GM12878 (cell line): Measurements from ENCODE around the gene C20orf173. TPM values are rescaled to one million over a fixed set of nuclear protein-coding genes. Genes with fewer than 3 reads are reported as not detected.

Experiments
- ATAC-seq: fragments of 200-7000 bp; cut with Tn5 transposase; 3 replicates; pipeline ENCODE4 v1.9.1; 2020; ENCODE audit warnings: mild to moderate bottlenecking, moderate library complexity
- BruUV-seq: library from RNA; stranded (reverse); fragments of 400-500 nt; replicated peaks from 2 replicates; lab custom pipeline; 2021; lab: Mats Ljungman, UMichigan
- CTCF ChIA-PET: fragments of 300-600 bp; sonication (Branson Sonifier 250); formaldehyde crosslinking; extraction: SDS; loops from one replicate; lab custom pipeline; 2021; ENCODE audit warnings: inconsistent platforms; lab: Yijun Ruan, JAX
- POLR2A ChIA-PET: fragments of 350-600 bp; formaldehyde crosslinking; extraction: SDS; loops from one replicate; lab custom pipeline; 2021; ENCODE audit warnings: inconsistent platforms; lab: Charles Lee
- RAD21 ChIA-PET: fragments of 300-600 bp; sonication (Branson Sonifier 250); formaldehyde crosslinking; loops from one replicate; lab custom pipeline; 2023; ENCODE audit warnings: antibody characterized with exemption; ENCODE audit not compliant: unreplicated experiment; lab: Charles Lee
- SMC1A ChIA-PET: fragments of 300-600 bp; sonication (Branson Sonifier 250); formaldehyde crosslinking; loops from one replicate; lab custom pipeline; 2023; ENCODE audit not compliant: unreplicated experiment, uncharacterized antibody; lab: Charles Lee
- DNase-seq: peaks from one replicate; pipeline ENCODE4 v3.0.0-alpha.2; 2011; ENCODE audit warnings: low read depth, low spot score
- FAIRE-seq: peaks from 3 replicates; lab custom pipeline; 2011; peaks lifted over from hg19 to GRCh38; lab: Jason Lieb, UNC
- H2AFZ ChIP-seq: 2 replicates; pipeline ENCODE4 v1.6.0; 2011; ENCODE audit warnings: low read depth, low read length, control low read depth; ENCODE audit not compliant: control insufficient read depth
- H3K27ac ChIP-seq: 2 replicates; pipeline ENCODE4 v1.5.1; 2011; ENCODE audit warnings: control low read depth; ENCODE audit not compliant: control insufficient read depth, insufficient read depth
- H3K27me3 ChIP-seq, 2 experiments: replicated peaks in 1 of 2; 2 replicates each; pipeline versions ENCODE4 v1.6.0 to v1.6.1; 2011; ENCODE audit warnings: low read length in 1 of 2; ENCODE audit not compliant: control insufficient read depth in 2 of 2, insufficient read depth in 2 of 2
- H3K36me3 ChIP-seq, 2 experiments: 2 replicates each; pipeline ENCODE4 v1.5.1; 2011; ENCODE audit warnings: low read length in 1 of 2; ENCODE audit not compliant: control insufficient read depth in 2 of 2, insufficient read depth in 2 of 2
- H3K4me1 ChIP-seq: 2 replicates; pipeline ENCODE4 v1.6.1; 2011; ENCODE audit warnings: mild to moderate bottlenecking, low read length, moderate library complexity, mixed read lengths; ENCODE audit not compliant: control insufficient read depth, insufficient read depth
- H3K4me2 ChIP-seq: 2 replicates; pipeline ENCODE4 v1.6.0; 2011; ENCODE audit warnings: control low read depth; ENCODE audit not compliant: control insufficient read depth, insufficient read depth
- H3K4me3 ChIP-seq: fragments of 200-600 bp; sonication (generic); 2 replicates; pipeline ENCODE4 v1.5.1; 2016
- H3K79me2 ChIP-seq: 2 replicates; pipeline ENCODE4 v1.6.0; 2011; ENCODE audit warnings: low read length; ENCODE audit not compliant: control insufficient read depth, insufficient read depth
- H3K9ac ChIP-seq: 2 replicates; pipeline ENCODE4 v1.8.0; 2011; ENCODE audit warnings: low read length, control low read depth, mixed read lengths; ENCODE audit not compliant: control insufficient read depth, insufficient read depth
- H3K9me3 ChIP-seq: replicated peaks from 3 replicates; pipeline ENCODE4 v1.5.1; 2011; ENCODE audit warnings: mild to moderate bottlenecking, low read length; ENCODE audit not compliant: control insufficient read depth, insufficient read depth
- H4K20me1 ChIP-seq: 2 replicates; pipeline ENCODE4 v1.6.0; 2011; ENCODE audit not compliant: control insufficient read depth, insufficient read depth
- ATF2 ChIP-seq: IDR thresholded peaks from 2 replicates; pipeline ENCODE4 v1.6.1; 2012; ENCODE audit warnings: low read length, inconsistent platforms
- CREM ChIP-seq: IDR thresholded peaks from 2 replicates; pipeline ENCODE4 v1.6.1; 2014; ENCODE audit warnings: antibody characterized with exemption, low read depth
- CTCF ChIP-seq, 3 experiments: IDR thresholded peaks in 2 of 3; conservative IDR thresholded peaks in 1 of 3; 2 replicates each; pipeline ENCODE4 v1.5.1; 2011; ENCODE audit warnings: low read depth in 3 of 3, low read length in 3 of 3, mild to moderate bottlenecking in 3 of 3, control low read depth in 2 of 3, moderate library complexity in 2 of 3, inconsistent platforms in 1 of 3, mixed read lengths in 1 of 3; ENCODE audit not compliant: control insufficient read depth in 2 of 3, insufficient read depth in 1 of 3; ENCODE audit errors: extremely low read depth in 1 of 3
- IRF5 ChIP-seq: fragments of 450-650 bp; IDR thresholded peaks from 2 replicates; pipeline ENCODE4 v1.6.1; 2017; ENCODE audit warnings: borderline replicate concordance
- NRF1 ChIP-seq: conservative IDR thresholded peaks from 2 replicates; pipeline ENCODE4 v1.6.1; 2011; ENCODE audit warnings: mild to moderate bottlenecking, low read depth, low read length, improper control_type of control experiment
- RAD21 ChIP-seq: IDR thresholded peaks from 2 replicates; pipeline ENCODE4 v1.6.1; 2011; ENCODE audit warnings: mild to moderate bottlenecking, low read depth, low read length, moderate library complexity; ENCODE audit not compliant: insufficient read depth
- RELA ChIP-seq: fragments of 450-650 bp; IDR thresholded peaks from 2 replicates; pipeline ENCODE4 v1.8.0; 2014; ENCODE audit warnings: borderline replicate concordance; ENCODE audit not compliant: partially characterized antibody
- SMC3 ChIP-seq: IDR thresholded peaks from 2 replicates; pipeline ENCODE4 v1.6.1; 2011; ENCODE audit warnings: low read length, improper control_type of control experiment, borderline replicate concordance
- TBL1XR1 ChIP-seq: IDR thresholded peaks from 2 replicates; pipeline ENCODE4 v1.6.1; 2012; ENCODE audit warnings: low read depth, low read length, improper control_type of control experiment
- TCF3 ChIP-seq: IDR thresholded peaks from 2 replicates; pipeline ENCODE4 v1.6.1; 2012; ENCODE audit warnings: low read depth, mild to moderate bottlenecking, low read length, borderline replicate concordance; ENCODE audit not compliant: insufficient read depth
- TCF7 ChIP-seq: IDR thresholded peaks from 2 replicates; pipeline ENCODE4 v1.6.1; 2014; ENCODE audit warnings: antibody characterized with exemption, borderline replicate concordance
- WGBS: methylation state at CpG from one replicate; pipeline ENCODE4 v1.1.6; 2016; ENCODE audit warnings: low lambda C conversion rate; ENCODE audit not compliant: insufficient replicate concordance, insufficient coverage; ENCODE audit errors: missing lambda C conversion rate; 5-methylcytosine and 5-hydroxymethylcytosine counted together
- in situ Hi-C: fragments of 300-500 bp; cut with MboI; formaldehyde crosslinking; loops from 9 replicates; pipeline ENCODE4 v1.14.3; 2018; ENCODE audit warnings: mixed read lengths
- intact Hi-C: fragments of 100-400 bp; cut with micrococcal nuclease; formaldehyde crosslinking; loops from one replicate; pipeline ENCODE4 v1.14.2; 2022; ENCODE audit not compliant: unreplicated experiment
- polyA plus RNA-seq, 11 experiments: library from polyadenylated mRNA; depleted of rRNA in 4 of 11; unstranded in 6 of 11; stranded (reverse) in 5 of 11; fragments of >200 nt; fragmentation: Nextera tagmentation in 4 of 11; fragmentation: Illumina TruSeq in 1 of 11; extraction: Ambion mirVana in 4 of 11; extraction: Trizol in 1 of 11; gene quantifications; 1 replicate in 1 of 11; 2 replicates in 10 of 11; pipeline versions ENCODE4 v1.2.1 to v1.2.3, GENCODE V29; 2011 to 2016; ENCODE audit warnings: inconsistent platforms in 2 of 11, missing spikeins in 2 of 11, low read depth in 1 of 11
- total RNA-seq, 4 experiments: library from RNA; depleted of rRNA in 3 of 4; stranded (reverse); fragments of >200 nt in 3 of 4; fragmentation: Illumina TruSeq in 1 of 4; extraction: Trizol in 1 of 4; gene quantifications; 2 replicates each; pipeline versions ENCODE4 v1.2.1 to v1.2.3, GENCODE V29; 2013 to 2021
- TF ChIP-seq, protein P1 (sequence below): IDR thresholded peaks from 2 replicates; pipeline ENCODE4 v1.6.1; 2012; ENCODE audit warnings: improper control_type of control experiment, low read depth, low read length; ENCODE audit not compliant: insufficient replicate concordance

Gene C20orf173
- total and polyA plus RNA-seq, 10 of the 15 experiments (the other 5 are each of a cell fraction or from before 2014, with no cell fraction given) = not detected

DNA sequence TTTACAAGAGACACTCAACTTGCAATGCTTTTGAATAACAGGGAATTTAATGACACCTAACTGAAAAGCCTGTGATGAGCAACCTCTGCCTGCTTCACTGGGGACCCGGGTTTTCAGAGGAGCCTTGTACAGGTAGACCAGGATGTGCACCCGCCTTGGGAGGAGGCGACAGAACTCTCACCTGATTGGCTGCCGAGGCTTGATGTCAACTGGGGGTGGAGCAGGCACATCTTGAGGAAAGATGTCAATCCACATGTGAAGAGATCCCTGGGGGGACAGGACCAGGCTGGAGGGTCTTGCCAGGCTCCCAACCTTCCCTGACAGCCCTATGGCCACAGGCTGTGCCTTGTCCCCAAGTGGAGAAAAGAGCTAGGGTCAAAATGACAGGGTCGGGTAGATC is 32.2 kb upstream of the C20orf173 start (continued):
- TF ChIP-seq, protein P1, sequence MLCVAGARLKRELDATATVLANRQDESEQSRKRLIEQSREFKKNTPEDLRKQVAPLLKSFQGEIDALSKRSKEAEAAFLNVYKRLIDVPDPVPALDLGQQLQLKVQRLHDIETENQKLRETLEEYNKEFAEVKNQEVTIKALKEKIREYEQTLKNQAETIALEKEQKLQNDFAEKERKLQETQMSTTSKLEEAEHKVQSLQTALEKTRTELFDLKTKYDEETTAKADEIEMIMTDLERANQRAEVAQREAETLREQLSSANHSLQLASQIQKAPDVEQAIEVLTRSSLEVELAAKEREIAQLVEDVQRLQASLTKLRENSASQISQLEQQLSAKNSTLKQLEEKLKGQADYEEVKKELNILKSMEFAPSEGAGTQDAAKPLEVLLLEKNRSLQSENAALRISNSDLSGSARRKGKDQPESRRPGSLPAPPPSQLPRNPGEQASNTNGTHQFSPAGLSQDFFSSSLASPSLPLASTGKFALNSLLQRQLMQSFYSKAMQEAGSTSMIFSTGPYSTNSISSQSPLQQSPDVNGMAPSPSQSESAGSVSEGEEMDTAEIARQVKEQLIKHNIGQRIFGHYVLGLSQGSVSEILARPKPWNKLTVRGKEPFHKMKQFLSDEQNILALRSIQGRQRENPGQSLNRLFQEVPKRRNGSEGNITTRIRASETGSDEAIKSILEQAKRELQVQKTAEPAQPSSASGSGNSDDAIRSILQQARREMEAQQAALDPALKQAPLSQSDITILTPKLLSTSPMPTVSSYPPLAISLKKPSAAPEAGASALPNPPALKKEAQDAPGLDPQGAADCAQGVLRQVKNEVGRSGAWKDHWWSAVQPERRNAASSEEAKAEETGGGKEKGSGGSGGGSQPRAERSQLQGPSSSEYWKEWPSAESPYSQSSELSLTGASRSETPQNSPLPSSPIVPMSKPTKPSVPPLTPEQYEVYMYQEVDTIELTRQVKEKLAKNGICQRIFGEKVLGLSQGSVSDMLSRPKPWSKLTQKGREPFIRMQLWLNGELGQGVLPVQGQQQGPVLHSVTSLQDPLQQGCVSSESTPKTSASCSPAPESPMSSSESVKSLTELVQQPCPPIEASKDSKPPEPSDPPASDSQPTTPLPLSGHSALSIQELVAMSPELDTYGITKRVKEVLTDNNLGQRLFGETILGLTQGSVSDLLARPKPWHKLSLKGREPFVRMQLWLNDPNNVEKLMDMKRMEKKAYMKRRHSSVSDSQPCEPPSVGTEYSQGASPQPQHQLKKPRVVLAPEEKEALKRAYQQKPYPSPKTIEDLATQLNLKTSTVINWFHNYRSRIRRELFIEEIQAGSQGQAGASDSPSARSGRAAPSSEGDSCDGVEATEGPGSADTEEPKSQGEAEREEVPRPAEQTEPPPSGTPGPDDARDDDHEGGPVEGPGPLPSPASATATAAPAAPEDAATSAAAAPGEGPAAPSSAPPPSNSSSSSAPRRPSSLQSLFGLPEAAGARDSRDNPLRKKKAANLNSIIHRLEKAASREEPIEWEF = no peak
- TF ChIP-seq TCF7 (no peak), RELA (no peak), IRF5 (no peak)

GRCh38 chr20:35561268-35561667 is 31.8 kb upstream of the C20orf173 start:
- DNase-seq (no peak), FAIRE-seq (no peak), ATAC-seq (peak; percentile 79)
- Histone ChIP-seq H4K20me1 (no peaks in the 10 kb centered on the region), H2AFZ (no peak overlapping the region), H3K4me2 (no peak overlapping the region), H3K9me3 (no peaks in the 10 kb centered on the region), H3K79me2 (no peaks in the 10 kb centered on the region), H3K4me1 (no peaks in the 10 kb centered on the region), H3K27ac (no peak overlapping the region), H3K36me3 (peaks cover 0 to 7% of the 10 kb centered on the region in 2 experiments; a peak in 2 of 4 replicates), H3K27me3 (no peaks in the 10 kb centered on the region), H3K9ac (no peak overlapping the region), H3K4me3 (no peak overlapping the region)
- CTCF ChIA-PET = no interaction called here
- TF ChIP-seq CREM (no peak), TBL1XR1 (no peak), NRF1 (no peak), CTCF (IDR thresholded peaks at IDR 0.05 in 2 of 3, conservative IDR thresholded peaks at IDR 0.05 in 1 of 3; ENCODE audit: control insufficient read depth in 2 of 3, extremely low read depth in 1 of 3, insufficient read depth in 1 of 3, low read depth in 3 of 3, low read length in 3 of 3) (peak; percentile 33 to 47 (median 46); a peak in 5 of 6 replicates), SMC3 (peak; percentile 33; the same call in 1 of the 2 replicates), RAD21 (peak; percentile 72), TCF3 (no peak), ATF2 (no peak)
- SMC1A ChIA-PET = no interaction called here
- BruUV-seq = no TSS peak
- intact Hi-C loops (no loop called here), in situ Hi-C loops (no loop called here)
- POLR2A ChIA-PET = no interaction called here
- WGBS = 40% methylated on average over 7 of the region's 7 CpGs
- RAD21 ChIA-PET = no interaction called here
